GM21528 (cell line): ENCODE results near the gene NATD1.
A peak's percentile ranks its signal among the peaks of the same experiment; 100 is the strongest.

Source experiments
- ATAC-seq: cut with Tn5 transposase; IDR thresholded peaks from one replicate; pipeline ENCODE4 v1.9.1; 2021; ENCODE audit warnings: mild to moderate bottlenecking, moderate library complexity; ENCODE audit not compliant: unreplicated experiment, low FRiP score

NATD1 gene

DNA sequence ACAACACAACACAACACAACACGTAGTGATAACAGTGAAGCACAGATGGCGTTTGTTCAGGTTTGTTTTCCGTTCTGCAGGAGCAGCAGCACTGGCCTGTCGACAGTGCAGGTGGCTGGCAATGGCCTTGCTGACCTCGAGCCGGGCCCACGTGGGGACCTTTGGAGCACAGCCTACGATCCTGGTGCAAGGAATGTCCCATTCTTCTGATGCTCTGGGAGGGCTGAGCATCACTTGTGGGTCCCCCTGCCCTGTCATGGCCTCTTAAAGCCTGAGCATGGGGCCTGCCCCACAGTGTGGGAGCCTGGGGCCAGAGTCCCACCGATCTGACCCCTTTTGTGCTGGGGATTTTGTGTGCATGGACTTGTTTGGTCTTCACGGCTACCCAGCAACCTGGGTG, 38.1 kb upstream of the NATD1 start:
- no peak for ATAC-seq

GRCh38 chr17:21289902-21290571, 36.8 kb upstream of the NATD1 start:
- ATAC-seq: no peak

DNA sequence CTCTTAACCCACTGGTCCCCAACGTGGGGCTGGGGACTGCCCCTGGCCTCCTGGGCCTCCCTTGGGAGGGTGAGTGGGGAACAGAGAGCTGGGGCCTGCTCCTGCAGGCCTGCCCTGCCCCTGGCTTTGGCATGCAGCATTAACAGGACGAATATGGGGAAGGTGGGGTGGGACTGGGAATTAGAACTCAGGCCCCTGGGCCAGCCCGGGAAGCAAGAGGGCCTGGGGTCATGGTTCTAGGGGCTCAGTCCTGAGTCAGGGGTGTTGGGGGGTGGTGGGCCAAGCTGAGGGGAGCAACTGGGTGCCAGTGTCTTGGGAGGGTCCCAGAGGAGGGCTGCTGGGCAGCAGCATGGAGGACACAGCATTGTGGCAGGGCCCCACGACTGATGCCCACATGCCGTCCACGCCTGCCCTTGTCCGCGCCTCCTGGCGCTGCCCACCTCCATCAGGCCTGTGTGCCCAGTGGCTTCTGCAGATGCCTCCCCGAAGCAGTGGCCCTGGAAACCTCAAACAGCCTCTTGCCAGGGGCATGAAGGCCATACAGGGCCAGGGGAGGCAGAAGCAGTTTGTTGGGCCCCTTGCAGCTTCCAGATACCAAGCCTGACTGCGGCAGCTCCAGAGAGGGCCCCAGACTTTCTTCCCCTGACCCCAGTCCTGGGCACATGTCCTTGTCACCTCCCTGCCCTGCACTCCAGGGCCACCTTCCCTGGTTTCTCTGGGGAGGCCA, 36.1 kb upstream of the NATD1 start:
- ATAC-seq: no peak

GRCh38 chr17:21288571-21289017, 35.4 kb upstream of the NATD1 start:
- ATAC-seq: peak; percentile 2

DNA sequence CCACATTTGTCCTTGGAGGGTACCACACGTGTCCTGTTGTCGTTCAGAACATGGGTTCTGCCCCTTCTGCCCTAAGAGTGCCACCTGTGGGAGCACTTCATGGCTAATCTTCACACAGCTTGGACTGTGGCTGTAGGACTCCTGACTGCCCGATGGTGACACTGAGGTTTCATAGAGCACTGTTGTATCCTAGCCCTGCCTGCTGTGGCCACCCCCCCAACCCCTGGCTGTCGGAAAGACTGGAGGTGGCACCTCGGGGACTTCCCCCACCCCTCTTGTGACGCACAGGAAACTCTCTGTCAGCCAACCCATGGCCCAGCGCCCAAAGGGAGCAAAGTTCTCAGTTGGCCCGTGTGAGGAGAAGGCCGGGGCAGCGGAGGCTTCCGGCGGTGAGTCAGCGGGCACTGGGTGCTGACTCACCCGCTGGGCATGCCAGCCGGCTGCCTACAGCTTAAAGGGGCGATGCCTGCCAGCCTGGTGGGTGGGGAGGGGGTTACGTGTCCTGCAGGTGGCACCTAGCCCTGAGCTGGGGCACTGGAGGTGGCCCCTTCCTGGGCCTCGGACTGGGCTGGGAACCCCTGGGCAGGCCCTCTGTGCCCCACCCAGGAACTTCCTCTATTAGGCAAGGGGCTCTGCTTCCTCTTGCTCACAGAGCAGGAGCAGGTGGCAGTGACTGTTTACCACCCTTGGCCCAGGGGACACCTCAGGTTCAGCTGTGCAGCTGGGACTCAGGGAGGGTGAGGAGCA, 34.7 kb upstream of the NATD1 start:
- ATAC-seq: peak; percentile 28

- no peak for ATAC-seq
These were observed 33.9 kb upstream of the NATD1 start for GRCh38 chr17:21286909-21287702.

- no peak for ATAC-seq
These were observed 33.0 kb upstream of the NATD1 start for GRCh38 chr17:21286066-21286770.

- no peak for ATAC-seq
These were observed 32.2 kb upstream of the NATD1 start for GRCh38 chr17:21285164-21286065.

GRCh38 chr17:21284319-21285163, 31.3 kb upstream of the NATD1 start, which contains the start of gene MAP2K3:
Gene MAP2K3 (plus strand): TSS chr17:21284711. CDS start chr17:21284921, 210 bp downstream.
- peak; percentile 78 for ATAC-seq

DNA sequence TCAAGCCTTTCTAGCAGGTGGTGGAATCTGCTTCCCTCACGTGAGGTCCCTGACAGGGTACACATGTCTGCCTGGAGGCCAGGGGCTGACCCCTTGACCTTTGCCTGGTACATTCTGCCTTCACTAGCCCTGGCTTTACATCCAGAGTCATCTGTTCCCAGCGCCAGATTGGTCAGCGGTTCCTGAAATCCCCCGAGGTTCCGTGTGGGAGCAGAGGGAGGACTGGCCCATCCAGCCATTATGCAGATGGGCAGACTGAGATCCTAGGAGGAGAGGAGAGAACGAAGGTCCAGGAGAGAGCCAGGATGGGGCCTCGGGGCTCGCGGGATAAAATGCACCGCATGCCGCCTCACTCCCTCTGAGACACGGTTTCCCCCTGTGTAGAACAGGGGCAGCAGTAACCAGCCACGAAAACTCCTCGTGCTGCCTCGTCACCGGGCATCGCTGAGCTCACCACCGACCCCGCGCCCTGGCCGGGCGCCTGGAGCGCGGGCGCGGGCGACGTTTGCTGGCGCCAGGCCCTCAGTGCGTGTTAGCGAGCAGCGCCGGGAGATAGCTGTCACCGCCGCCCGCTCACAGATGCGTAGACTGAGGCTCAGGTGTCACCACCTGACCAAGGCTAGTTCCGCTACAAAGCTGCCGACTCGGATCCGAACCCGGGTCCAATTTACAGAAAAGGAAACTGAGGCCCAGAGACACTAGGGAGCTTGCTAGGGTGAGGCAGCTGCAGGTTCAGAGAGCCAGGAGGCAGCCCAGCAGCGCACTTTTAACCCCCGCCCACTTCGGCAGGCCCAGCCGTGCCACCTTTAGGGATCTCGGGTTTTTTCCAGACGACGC, 30.5 kb upstream of the NATD1 start:
- peak; percentile 15 for ATAC-seq

DNA sequence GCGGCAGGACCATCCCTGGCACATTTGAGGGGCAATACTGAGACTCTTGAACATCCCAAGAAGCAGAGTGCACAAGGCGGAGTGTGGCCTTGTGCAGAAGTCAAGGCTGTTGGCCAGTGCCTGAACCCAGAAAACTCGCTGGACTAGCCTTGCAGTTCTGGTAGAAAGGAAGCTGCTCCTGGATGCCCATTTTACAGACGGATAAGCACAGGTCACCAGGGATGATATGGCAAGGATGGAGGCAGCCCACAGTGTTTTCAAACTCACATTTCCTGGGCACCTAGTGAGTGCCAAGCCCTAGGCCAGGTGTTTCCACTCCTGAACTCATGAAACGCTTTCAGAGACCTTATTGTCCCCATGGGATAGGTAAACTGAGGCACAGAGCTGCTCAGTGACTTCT, 29.6 kb upstream of the NATD1 start:
- no peak for ATAC-seq

GRCh38 chr17:21282231-21282630, 29.0 kb upstream of the NATD1 start:
- no peak for ATAC-seq

DNA sequence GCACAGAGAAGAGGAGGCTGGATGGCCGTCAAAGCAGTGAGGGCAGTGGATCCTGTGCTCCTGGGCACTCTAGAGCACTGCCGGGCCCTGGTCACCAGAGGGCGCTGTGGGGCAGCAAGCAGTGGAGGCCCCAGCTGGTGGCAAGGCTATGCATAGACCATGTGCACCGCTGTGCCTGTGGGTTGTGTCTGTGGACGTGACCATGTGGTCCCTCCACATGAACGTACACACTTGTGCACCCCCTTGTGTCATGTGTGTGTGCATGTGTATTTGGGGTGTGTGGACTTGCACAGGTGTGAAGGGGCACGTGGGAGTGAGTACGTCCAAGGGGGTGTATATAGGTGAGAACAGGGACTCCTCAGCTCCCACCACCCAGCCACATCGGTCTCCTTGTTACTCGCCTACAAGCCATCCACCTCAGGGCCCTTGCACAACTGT, 26.9 kb upstream of the NATD1 start:
- ATAC-seq: peak; percentile 30

DNA sequence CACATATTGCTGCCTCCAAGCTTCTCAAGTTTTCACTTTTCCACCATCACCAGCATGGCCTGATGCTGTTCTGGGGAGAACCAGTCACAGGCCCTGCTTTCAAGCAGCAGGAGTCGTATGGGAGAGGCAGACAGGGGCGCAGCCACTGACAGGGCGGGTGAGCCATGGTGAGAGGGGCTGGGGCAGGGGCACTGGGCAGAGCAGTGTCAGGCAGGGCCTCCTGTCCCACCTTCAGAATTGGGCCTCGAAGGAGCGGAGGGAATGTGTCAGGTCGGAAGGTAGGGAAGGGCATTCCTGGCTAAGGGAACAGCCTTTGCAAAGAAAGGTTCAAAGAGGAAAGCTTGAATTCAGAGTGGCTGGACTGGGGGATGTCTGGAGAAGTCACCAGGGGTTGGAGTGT, 26.4 kb upstream of the NATD1 start:
- no peak for ATAC-seq

DNA sequence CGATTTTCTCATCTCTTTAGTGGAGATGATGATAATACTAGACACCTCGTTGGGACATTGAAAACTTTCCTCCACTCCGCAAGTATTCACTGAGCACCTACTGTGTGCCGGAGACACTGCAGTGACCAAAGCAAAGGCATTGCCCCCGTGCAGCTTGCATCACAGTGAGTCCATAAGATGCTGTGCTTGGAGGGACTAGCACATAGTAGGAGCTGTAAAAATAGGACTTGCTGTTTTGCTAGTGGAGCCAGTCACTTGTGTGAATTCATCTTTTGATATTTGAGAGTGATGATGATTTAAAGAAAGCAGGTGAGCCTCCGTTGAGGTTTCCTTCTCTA, 26.0 kb upstream of the NATD1 start:
- ATAC-seq: no peak

- ATAC-seq: no peak
These were observed 25.4 kb upstream of the NATD1 start for GRCh38 chr17:21278450-21279197.

GRCh38 chr17:21277332-21277731, 24.1 kb upstream of the NATD1 start:
- ATAC-seq: no peak
